Epithelial cell of esophagus (primary cell): ENCODE data around the gene TSHZ2.

Experiments used
- DNase-seq: peaks from one replicate; pipeline ENCODE4 v3.0.0; 2010; ENCODE audit warnings: low read depth
- H3K4me3 ChIP-seq: 2 replicates; pipeline ENCODE4 v1.5.1; 2011; ENCODE audit warnings: mild to moderate bottlenecking, low read length, control low read depth
- TF ChIP-seq, protein P1 (sequence below): IDR thresholded peaks from 2 replicates; pipeline ENCODE4 v1.5.1; 2011; ENCODE audit warnings: low read depth, mild to moderate bottlenecking, low read length, control low read depth, inconsistent platforms; ENCODE audit not compliant: insufficient read depth; ENCODE audit errors: missing control alignments

The TSHZ2 gene

GRCh38 chr20:53099856-53100255, 127.7 kb downstream of the TSHZ2 start:
- no peak overlapping the region for H3K4me3 ChIP-seq
- DNase-seq = no peak
- TF ChIP-seq, protein P1, sequence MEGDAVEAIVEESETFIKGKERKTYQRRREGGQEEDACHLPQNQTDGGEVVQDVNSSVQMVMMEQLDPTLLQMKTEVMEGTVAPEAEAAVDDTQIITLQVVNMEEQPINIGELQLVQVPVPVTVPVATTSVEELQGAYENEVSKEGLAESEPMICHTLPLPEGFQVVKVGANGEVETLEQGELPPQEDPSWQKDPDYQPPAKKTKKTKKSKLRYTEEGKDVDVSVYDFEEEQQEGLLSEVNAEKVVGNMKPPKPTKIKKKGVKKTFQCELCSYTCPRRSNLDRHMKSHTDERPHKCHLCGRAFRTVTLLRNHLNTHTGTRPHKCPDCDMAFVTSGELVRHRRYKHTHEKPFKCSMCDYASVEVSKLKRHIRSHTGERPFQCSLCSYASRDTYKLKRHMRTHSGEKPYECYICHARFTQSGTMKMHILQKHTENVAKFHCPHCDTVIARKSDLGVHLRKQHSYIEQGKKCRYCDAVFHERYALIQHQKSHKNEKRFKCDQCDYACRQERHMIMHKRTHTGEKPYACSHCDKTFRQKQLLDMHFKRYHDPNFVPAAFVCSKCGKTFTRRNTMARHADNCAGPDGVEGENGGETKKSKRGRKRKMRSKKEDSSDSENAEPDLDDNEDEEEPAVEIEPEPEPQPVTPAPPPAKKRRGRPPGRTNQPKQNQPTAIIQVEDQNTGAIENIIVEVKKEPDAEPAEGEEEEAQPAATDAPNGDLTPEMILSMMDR = no peak

DNA sequence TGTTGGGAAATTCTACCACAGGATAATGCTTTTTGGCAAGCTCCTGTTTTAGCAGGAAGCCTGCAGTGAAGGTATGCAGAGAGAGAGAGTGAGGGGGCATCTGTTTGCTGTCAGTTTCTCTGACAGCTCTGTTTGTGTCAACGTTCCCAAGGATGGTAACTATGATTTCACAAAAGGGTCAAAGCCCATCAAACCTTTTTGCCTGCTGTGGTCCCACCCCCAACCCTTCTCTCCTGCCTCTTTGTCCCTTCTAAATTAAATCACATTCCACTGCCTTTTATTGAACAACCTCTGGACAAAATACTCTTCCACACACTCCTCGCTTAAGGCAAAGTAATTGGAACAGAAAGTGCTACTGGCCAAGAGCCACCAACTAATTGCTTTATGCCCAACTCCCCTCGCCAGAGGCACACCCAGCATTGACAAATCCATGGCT, 128.3 kb downstream of the TSHZ2 start:
- TF ChIP-seq, protein P1 = no peak
- no peak overlapping the region for H3K4me3 ChIP-seq
- DNase-seq = no peak

- no peak for DNase-seq
- H3K4me3 ChIP-seq = no peak overlapping the region
- TF ChIP-seq, protein P1 = no peak
Measured at GRCh38 chr20:53101992-53102760, 130.0 kb downstream of the TSHZ2 start.

DNA sequence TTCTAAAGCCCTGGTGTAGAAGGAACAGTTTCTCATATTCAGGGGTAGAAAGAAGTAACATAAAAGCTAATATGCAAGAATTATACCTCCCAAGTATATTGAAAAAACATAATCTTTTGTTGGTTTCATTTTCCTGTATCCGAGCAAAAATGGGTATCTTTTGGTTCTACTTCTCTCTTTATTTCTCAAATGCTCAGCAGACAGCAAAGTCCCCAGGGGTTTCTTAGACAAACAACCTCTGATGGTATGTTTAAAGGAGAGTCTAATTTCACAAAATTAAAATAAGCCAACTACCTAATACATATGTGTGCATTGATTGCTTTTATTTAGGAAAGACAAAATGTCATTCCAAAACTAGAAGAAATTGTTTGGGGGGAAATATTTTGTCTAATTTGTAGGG, 131.0 kb downstream of the TSHZ2 start:
- TF ChIP-seq, protein P1 = no peak
- DNase-seq = no peak
- H3K4me3 ChIP-seq = no peak overlapping the region

DNA sequence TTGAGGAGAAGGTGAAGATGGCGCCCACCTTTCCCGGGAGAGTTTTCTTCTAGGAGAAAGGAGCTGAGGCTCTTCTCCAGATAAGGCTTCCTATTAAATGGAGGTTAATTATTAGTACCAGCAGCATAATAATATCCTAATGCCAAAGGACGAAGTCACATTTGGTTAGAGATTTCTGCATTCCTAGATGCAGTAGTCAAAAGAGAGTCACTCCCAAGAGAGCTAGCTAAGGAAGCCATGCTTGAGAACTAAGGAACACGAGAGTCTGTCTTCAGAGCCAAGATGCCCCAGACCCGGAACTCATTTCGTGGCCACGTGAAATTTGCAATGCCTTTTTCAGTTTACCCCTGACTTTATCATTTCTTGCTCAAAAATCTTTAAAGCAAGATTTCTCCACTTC, 132.7 kb downstream of the TSHZ2 start:
- TF ChIP-seq, protein P1 = no peak
- peak; percentile 26 for DNase-seq
- no peak overlapping the region for H3K4me3 ChIP-seq

- DNase-seq = no peak
- TF ChIP-seq, protein P1 = no peak
- no peak overlapping the region for H3K4me3 ChIP-seq
Measured at GRCh38 chr20:53116733-53117132, 144.6 kb downstream of the TSHZ2 start.

GRCh38 chr20:53122853-53123252, 150.7 kb downstream of the TSHZ2 start:
- TF ChIP-seq, protein P1 = no peak
- H3K4me3 ChIP-seq = no peak overlapping the region
- DNase-seq = no peak
